Measurements from ENCODE around the gene PARD3B. TPM values are rescaled to one million over a fixed set of nuclear protein-coding genes. Genes with fewer than 3 reads are reported as not detected.

Gene PARD3B
- total and polyA plus RNA-seq, 2 of the 4 experiments (the other 2 are of a cell fraction) = 3.3 to 15.6 TPM

- H3K18ac ChIP-seq (ENCODE audit: low read depth, low read length) = no peak overlapping the region
These were observed 742.0 kb downstream of the PARD3B start for GRCh38 chr2:205287316-205287715.

More at GRCh38 chr2:205287316-205287715, 742.0 kb downstream of the PARD3B start:
- H3K4me2 ChIP-seq (ENCODE audit: low read depth, low read length) = no peak overlapping the region
- ChIA-PET CTCF (no interaction called here), POLR2A (ENCODE audit: unreplicated experiment) (no interaction called here)
- H3K56ac ChIP-seq (ENCODE audit: extremely low read depth, insufficient read depth, low read length) = no peak overlapping the region
- H3K4me3 ChIP-seq (ENCODE audit: insufficient read depth, low read depth, low read length) = no peak overlapping the region
- no peaks in the 10 kb centered on the region; the same call in 1 of the 2 replicates for H3K9me1 ChIP-seq (ENCODE audit: insufficient read depth, low read length)
- no peak overlapping the region for H4K8ac ChIP-seq (ENCODE audit: low read depth in 2 of 2, low read length in 2 of 2)
- no peak overlapping the region for H2BK15ac ChIP-seq (ENCODE audit: low read depth, low read length)
- H3K79me1 ChIP-seq (ENCODE audit: low read depth in 1 of 2, low read length in 2 of 2) = no peaks in the 10 kb centered on the region
- no peak overlapping the region for H3K9ac ChIP-seq (ENCODE audit: low read depth, low read length)
- H2BK20ac ChIP-seq (ENCODE audit: low read depth, low read length) = no peak overlapping the region
- no peak overlapping the region for H2BK120ac ChIP-seq (ENCODE audit: low read depth, low read length)
- no peak overlapping the region for H3K23ac ChIP-seq (ENCODE audit: low read depth, low read length)
- H3K9me3 ChIP-seq (ENCODE audit: control insufficient read depth, insufficient read depth, low read length) = no peaks in the 10 kb centered on the region
- TF ChIP-seq POLR2A (IDR thresholded peaks at IDR 0.05; ENCODE audit: low read depth, low read length) = no peak
- no peak for TF ChIP-seq BHLHE40 (IDR thresholded peaks at IDR 0.05; ENCODE audit: low read depth, low read length)
- TF ChIP-seq RCOR1 (IDR thresholded peaks at IDR 0.05; ENCODE audit: insufficient replicate concordance, low read length) = no peak
- no peak for TF ChIP-seq SMC3 (IDR thresholded peaks at IDR 0.05; ENCODE audit: low read depth, low read length)
- no peak for TF ChIP-seq MAZ (IDR thresholded peaks at IDR 0.05; ENCODE audit: borderline replicate concordance, low read depth, low read length)
- TF ChIP-seq CEBPB (IDR thresholded peaks at IDR 0.05; ENCODE audit: low read depth, low read length) = no peak
- TF ChIP-seq RFX5 (IDR thresholded peaks at IDR 0.05; ENCODE audit: low read depth, low read length) = no peak
- TF ChIP-seq USF2 (IDR thresholded peaks at IDR 0.05; ENCODE audit: low read depth, low read length) = no peak
- no peak for TF ChIP-seq CHD1 (IDR thresholded peaks at IDR 0.05; ENCODE audit: low read depth, low read length)
- TF ChIP-seq MAFK (IDR thresholded peaks at IDR 0.05; ENCODE audit: low read depth, low read length) = no peak
- TF ChIP-seq MXI1 (IDR thresholded peaks at IDR 0.05; ENCODE audit: borderline replicate concordance, low read depth, low read length) = no peak
- no peak for TF ChIP-seq RAD21 (IDR thresholded peaks at IDR 0.05; ENCODE audit: low read length)
- no peak for TF ChIP-seq ELK1 (IDR thresholded peaks at IDR 0.05; ENCODE audit: borderline replicate concordance, low read depth, low read length)
- no peak for TF ChIP-seq FOS (IDR thresholded peaks at IDR 0.05; ENCODE audit: low read depth, low read length)
- no peak overlapping the region for H2AFZ ChIP-seq (replicated peaks; ENCODE audit: low read length, poor library complexity)
- no peaks in the 10 kb centered on the region for H3K27me3 ChIP-seq (ENCODE audit: control insufficient read depth, insufficient read depth, low read length)
- no peak overlapping the region for H2AK5ac ChIP-seq (ENCODE audit: low read depth, low read length)
- DNase-seq = peak; percentile 31
- dilution Hi-C loops (cut with HindIII; ENCODE audit: low sequenced_read_pairs, unreplicated experiment) = no loop called here
- H3K27ac ChIP-seq (ENCODE audit: insufficient read depth, low read length) = no peak overlapping the region
- no peak overlapping the region for H4K5ac ChIP-seq (ENCODE audit: low read depth, low read length)
- H4K91ac ChIP-seq (ENCODE audit: insufficient read depth, low read depth, low read length) = no peak overlapping the region
- BruUV-seq (replicated peaks) = no TSS peak
- 67% methylated on average over 1 of the region's 4 CpGs; no CpG with 5 or more reads in 1 of the 2 experiments for WGBS, 2 experiments (ENCODE audit: extremely low coverage in 2 of 2, insufficient read length in 1 of 2)
- no peak; the same call in 1 of the 2 replicates for ATAC-seq (ENCODE audit: low read depth)
- no peaks in the 10 kb centered on the region for H3K36me3 ChIP-seq (ENCODE audit: control insufficient read depth, insufficient read depth, low read length)
- H2AK9ac ChIP-seq (replicated peaks; ENCODE audit: low read depth, low read length, poor library complexity) = no peak overlapping the region
- no peak overlapping the region for H3K14ac ChIP-seq (replicated peaks; ENCODE audit: low read depth, low read length)
- H3K4ac ChIP-seq (ENCODE audit: low read depth, low read length) = no peak overlapping the region
- intact Hi-C loops (cut with micrococcal nuclease) = no loop called here
- no peaks in the 10 kb centered on the region for H3K4me1 ChIP-seq (ENCODE audit: control insufficient read depth, insufficient read depth, low read length)
- no peak overlapping the region for H2BK5ac ChIP-seq (ENCODE audit: low read depth, low read length, poor library complexity, severe bottlenecking)
- no peaks in the 10 kb centered on the region for H4K20me1 ChIP-seq (ENCODE audit: insufficient read depth, low read length)
- in situ Hi-C loops (cut with MboI; ENCODE audit: low sequenced_read_pairs) = no loop called here
